ENCODE measurements around the gene FLNA.
A peak's percentile ranks its signal among the peaks of the same experiment; 100 is the strongest.
"Not testable (repeated sequence)": the region's sequence is repeated elsewhere in the genome, so short reads cannot be mapped to it uniquely, and the experiment has no call there.

FLNA gene

DNA sequence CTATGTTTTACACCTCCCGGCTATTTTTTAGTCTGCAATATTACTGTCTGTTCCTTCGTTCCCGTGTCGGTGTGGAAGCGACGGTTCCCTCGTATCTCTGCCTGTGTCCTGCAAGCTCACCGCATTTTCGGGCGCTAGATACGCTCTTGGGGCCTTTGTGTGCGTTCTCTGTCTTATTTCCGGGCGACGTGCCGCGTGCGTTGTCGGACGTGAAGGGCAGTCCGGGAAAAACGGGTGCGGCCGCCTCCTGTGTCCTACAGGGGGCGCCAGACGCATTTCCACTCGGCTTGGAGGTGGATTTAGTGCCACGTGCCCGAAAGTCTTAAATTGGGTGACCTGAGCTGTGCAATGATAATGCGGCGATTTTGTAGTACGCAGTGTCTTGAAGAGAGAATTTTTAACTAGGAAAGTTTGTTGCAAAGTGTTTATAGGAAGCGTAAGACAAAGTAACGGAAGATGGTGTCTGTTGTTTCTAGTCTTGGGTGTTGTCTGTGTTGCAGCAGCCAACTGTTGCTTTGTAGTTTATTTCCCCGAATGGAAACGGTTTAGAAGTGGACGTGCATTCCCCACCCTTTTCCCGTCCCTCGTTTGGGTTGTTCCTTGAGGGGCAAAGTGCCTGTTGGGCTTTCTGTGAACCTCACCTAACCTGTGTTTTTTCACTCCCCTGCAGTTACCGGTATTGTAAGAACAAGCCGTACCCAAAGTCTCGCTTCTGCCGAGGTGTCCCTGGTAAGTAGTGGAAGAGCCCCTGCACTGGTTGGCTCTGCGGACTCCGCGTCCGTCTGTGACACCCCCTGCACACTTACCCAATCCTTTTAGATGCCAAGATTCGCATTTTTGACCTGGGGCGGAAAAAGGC is 24.5 kb upstream of the FLNA start:
- TF ChIP-seq, protein P1, sequence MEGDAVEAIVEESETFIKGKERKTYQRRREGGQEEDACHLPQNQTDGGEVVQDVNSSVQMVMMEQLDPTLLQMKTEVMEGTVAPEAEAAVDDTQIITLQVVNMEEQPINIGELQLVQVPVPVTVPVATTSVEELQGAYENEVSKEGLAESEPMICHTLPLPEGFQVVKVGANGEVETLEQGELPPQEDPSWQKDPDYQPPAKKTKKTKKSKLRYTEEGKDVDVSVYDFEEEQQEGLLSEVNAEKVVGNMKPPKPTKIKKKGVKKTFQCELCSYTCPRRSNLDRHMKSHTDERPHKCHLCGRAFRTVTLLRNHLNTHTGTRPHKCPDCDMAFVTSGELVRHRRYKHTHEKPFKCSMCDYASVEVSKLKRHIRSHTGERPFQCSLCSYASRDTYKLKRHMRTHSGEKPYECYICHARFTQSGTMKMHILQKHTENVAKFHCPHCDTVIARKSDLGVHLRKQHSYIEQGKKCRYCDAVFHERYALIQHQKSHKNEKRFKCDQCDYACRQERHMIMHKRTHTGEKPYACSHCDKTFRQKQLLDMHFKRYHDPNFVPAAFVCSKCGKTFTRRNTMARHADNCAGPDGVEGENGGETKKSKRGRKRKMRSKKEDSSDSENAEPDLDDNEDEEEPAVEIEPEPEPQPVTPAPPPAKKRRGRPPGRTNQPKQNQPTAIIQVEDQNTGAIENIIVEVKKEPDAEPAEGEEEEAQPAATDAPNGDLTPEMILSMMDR (IDR thresholded peaks at IDR 0.05; ENCODE audit: poor library complexity, severe bottlenecking): peak; percentile 76
- DNase-seq (ENCODE audit: low spot score) (no peak), ATAC-seq (ENCODE audit: low read depth) (no peak)
- Histone ChIP-seq H3K36me3 (ENCODE audit: low read depth) (peaks cover 38% of the 10 kb centered on the region), H3K4me3 (ENCODE audit: severe bottlenecking) (peak overlapping the region; percentile 60), H3K27ac (ENCODE audit: poor library complexity, severe bottlenecking) (peak overlapping the region; percentile 93), H3K9me3 (ENCODE audit: severe bottlenecking) (no peaks in the 10 kb centered on the region), H3K27me3 (ENCODE audit: insufficient read depth, poor library complexity, severe bottlenecking) (no peaks in the 10 kb centered on the region), H3K4me1 (ENCODE audit: insufficient read depth, poor library complexity, severe bottlenecking) (no peaks in the 10 kb centered on the region)

GRCh38 chrX:154397888-154398667 is 23.6 kb upstream of the FLNA start, which contains the start of gene RPL10:
TSS of gene RPL10 (plus strand) at chrX:154398377. CDS start at chrX:154398520, 143 bp downstream.
- TF ChIP-seq, protein P1 (IDR thresholded peaks at IDR 0.05; ENCODE audit: poor library complexity, severe bottlenecking): no peak
- peak; percentile 93 for DNase-seq (ENCODE audit: low spot score)
- Histone ChIP-seq H3K9me3 (ENCODE audit: severe bottlenecking) (no peaks in the 10 kb centered on the region), H3K27me3 (ENCODE audit: insufficient read depth, poor library complexity, severe bottlenecking) (no peaks in the 10 kb centered on the region), H3K4me3 (ENCODE audit: severe bottlenecking) (peak within 1 kb of the TSS; percentile 60), H3K36me3 (ENCODE audit: low read depth) (peaks cover 35% of the 10 kb centered on the region), H3K27ac (ENCODE audit: poor library complexity, severe bottlenecking) (peak within 1 kb of the TSS; percentile 93), H3K4me1 (ENCODE audit: insufficient read depth, poor library complexity, severe bottlenecking) (no peaks in the 10 kb centered on the region)
- peak; percentile 49 for ATAC-seq (ENCODE audit: low read depth)

GRCh38 chrX:154396973-154397887 is 22.8 kb upstream of the FLNA start:
- Histone ChIP-seq H3K4me3 (ENCODE audit: severe bottlenecking) (peak overlapping the region; percentile 60), H3K4me1 (ENCODE audit: insufficient read depth, poor library complexity, severe bottlenecking) (no peaks in the 10 kb centered on the region), H3K9me3 (ENCODE audit: severe bottlenecking) (no peaks in the 10 kb centered on the region), H3K36me3 (ENCODE audit: low read depth) (peaks cover 35% of the 10 kb centered on the region), H3K27me3 (ENCODE audit: insufficient read depth, poor library complexity, severe bottlenecking) (no peaks in the 10 kb centered on the region), H3K27ac (ENCODE audit: poor library complexity, severe bottlenecking) (peak overlapping the region; percentile 93)
- TF ChIP-seq, protein P1 (IDR thresholded peaks at IDR 0.05; ENCODE audit: poor library complexity, severe bottlenecking): no peak
- no peak for DNase-seq (ENCODE audit: low spot score)
- ATAC-seq (ENCODE audit: low read depth): peak; percentile 63

DNA sequence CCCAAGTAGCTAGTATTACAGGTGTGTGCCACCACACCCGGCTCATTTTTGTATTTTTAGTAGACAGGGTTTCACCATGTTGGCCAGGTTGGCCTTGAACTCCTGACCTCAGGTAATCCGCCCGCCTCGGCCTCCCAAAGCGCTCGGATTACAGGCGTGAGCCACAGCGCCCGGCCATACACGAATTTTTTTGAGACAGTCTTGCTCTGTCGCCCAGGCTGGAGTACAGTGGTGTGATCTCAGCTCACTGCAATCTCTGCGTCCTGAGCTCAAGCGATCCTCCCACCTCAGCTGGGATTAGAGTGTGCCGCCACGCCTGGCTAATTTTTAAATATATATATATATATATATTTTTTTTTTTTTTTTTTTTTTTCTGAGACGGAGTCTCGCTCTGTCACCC is 21.9 kb upstream of the FLNA start:
- peaks cover 31% of the 10 kb centered on the region for H3K36me3 ChIP-seq (ENCODE audit: low read depth)
- H3K27me3 ChIP-seq (ENCODE audit: insufficient read depth, poor library complexity, severe bottlenecking); ATAC-seq (ENCODE audit: low read depth); H3K4me1 ChIP-seq (ENCODE audit: insufficient read depth, poor library complexity, severe bottlenecking); DNase-seq (ENCODE audit: low spot score); H3K4me3 ChIP-seq (ENCODE audit: severe bottlenecking); H3K9me3 ChIP-seq (ENCODE audit: severe bottlenecking): not testable (repeated sequence)
- H3K27ac ChIP-seq (ENCODE audit: poor library complexity, severe bottlenecking): peak overlapping the region; percentile 93

DNA sequence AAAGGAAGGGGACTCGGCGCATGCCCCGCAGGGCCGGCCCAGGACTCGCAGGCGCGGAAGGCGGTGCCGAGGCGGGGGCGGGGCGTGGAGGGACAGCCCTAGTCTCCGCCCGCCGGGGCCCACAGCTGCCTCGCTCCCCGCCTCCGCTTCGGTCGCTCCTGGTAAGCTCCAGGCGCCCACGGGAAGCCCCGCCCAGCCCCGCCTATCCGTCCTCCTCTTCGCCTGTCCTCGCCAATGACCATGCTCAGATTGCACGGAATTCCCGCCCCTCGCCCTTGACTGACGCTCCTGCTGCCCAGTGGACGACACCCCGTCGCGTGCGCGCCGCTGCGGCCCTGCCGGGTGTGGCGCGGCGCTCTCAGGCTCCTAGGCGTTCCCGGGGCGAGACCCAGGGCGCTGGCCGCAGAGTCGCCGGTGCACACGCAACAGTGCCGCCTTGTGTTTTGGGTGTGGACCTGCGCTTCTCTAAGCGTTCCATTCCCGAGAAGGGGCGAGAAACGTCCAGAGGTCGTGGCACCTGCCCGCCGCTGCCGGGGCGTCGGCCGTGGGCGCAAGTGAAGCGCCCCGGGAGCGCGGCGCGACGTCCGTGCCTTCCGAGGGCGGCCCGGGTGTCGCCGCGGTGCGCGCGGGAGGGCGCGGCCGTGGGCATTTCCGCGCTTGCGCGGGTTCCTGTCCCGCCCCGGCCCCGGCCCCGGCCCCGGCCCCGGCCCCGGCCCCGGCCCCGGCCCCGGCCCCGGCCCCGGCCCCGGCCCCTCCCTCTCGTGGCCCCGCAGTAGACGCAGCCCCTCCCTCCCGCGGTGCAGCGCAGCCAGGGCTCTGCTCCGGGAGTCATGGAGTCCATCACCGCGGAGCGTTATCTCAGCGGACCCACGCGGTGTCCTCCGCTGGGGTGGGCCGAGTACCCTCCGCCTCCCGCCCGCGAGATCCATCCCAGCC is 15.6 kb upstream of the FLNA start:
- not testable (repeated sequence) for H3K27me3 ChIP-seq (ENCODE audit: insufficient read depth, poor library complexity, severe bottlenecking); DNase-seq (ENCODE audit: low spot score); H3K4me3 ChIP-seq (ENCODE audit: severe bottlenecking); H3K27ac ChIP-seq (ENCODE audit: poor library complexity, severe bottlenecking); H3K9me3 ChIP-seq (ENCODE audit: severe bottlenecking); H3K4me1 ChIP-seq (ENCODE audit: insufficient read depth, poor library complexity, severe bottlenecking); H3K36me3 ChIP-seq (ENCODE audit: low read depth)
- ATAC-seq (ENCODE audit: low read depth): peak; percentile 73

- not testable (repeated sequence) for H3K36me3 ChIP-seq (ENCODE audit: low read depth); DNase-seq (ENCODE audit: low spot score); H3K27ac ChIP-seq (ENCODE audit: poor library complexity, severe bottlenecking); H3K27me3 ChIP-seq (ENCODE audit: insufficient read depth, poor library complexity, severe bottlenecking); ATAC-seq (ENCODE audit: low read depth); H3K4me1 ChIP-seq (ENCODE audit: insufficient read depth, poor library complexity, severe bottlenecking); H3K4me3 ChIP-seq (ENCODE audit: severe bottlenecking); H3K9me3 ChIP-seq (ENCODE audit: severe bottlenecking)
Observed at GRCh38 chrX:154388649-154389048, 14.2 kb upstream of the FLNA start.

- not testable (repeated sequence) for H3K27me3 ChIP-seq (ENCODE audit: insufficient read depth, poor library complexity, severe bottlenecking); DNase-seq (ENCODE audit: low spot score); H3K4me1 ChIP-seq (ENCODE audit: insufficient read depth, poor library complexity, severe bottlenecking); H3K9me3 ChIP-seq (ENCODE audit: severe bottlenecking); H3K4me3 ChIP-seq (ENCODE audit: severe bottlenecking); H3K36me3 ChIP-seq (ENCODE audit: low read depth); H3K27ac ChIP-seq (ENCODE audit: poor library complexity, severe bottlenecking)
- ATAC-seq (ENCODE audit: low read depth): peak; percentile 3; the same call in 1 of the 3 replicates
Observed at GRCh38 chrX:154388094-154388493, 13.7 kb upstream of the FLNA start.
